ENCODE data around the gene GNAL. TPM values are rescaled to one million over a fixed set of nuclear protein-coding genes. Genes with fewer than 3 reads are reported as not detected.

GNAL gene
- total RNA-seq, 1 donor from 2014 or later: 5.1 TPM

DNA sequence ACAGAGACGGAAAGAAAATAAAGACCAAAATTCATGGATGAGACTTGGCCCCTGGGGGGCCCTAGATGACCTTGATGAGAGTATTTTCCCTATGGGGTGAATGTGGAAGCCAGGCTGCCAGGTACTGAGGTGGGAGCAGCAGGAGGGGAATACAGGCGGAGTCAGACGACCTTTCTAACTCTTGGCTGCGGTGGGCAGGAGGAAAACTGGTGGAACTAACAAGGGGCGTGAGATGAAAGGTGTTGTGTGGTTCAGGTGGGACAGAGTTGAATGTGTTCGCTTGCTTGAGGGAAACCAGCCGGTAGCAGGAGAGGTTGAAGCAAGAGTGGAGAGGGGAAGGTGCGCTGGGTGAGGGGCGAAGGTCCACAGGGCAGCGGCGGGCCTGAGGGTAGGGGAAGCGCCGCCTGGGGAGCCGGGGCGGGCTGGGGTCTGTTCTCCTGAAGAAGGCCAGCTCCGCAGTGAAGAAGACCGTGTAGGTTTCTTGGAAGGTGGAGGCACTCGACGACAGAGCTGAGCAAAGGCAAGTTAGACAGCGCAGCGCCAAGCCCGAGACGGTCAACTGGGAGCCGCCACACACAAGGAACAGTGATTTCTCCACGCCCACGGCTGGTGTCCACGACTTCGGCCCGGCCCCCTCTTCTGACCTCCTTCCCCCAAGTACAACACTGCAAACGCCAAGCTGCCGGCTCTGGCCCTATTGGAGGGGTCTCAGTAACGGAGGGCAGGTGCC lies 61.7 kb downstream of the GNAL start:
- DNase-seq (no peak), ATAC-seq (ENCODE audit: poor library complexity) (no peak)
- intact Hi-C loops (cut with DNase I): no loop called here

DNA sequence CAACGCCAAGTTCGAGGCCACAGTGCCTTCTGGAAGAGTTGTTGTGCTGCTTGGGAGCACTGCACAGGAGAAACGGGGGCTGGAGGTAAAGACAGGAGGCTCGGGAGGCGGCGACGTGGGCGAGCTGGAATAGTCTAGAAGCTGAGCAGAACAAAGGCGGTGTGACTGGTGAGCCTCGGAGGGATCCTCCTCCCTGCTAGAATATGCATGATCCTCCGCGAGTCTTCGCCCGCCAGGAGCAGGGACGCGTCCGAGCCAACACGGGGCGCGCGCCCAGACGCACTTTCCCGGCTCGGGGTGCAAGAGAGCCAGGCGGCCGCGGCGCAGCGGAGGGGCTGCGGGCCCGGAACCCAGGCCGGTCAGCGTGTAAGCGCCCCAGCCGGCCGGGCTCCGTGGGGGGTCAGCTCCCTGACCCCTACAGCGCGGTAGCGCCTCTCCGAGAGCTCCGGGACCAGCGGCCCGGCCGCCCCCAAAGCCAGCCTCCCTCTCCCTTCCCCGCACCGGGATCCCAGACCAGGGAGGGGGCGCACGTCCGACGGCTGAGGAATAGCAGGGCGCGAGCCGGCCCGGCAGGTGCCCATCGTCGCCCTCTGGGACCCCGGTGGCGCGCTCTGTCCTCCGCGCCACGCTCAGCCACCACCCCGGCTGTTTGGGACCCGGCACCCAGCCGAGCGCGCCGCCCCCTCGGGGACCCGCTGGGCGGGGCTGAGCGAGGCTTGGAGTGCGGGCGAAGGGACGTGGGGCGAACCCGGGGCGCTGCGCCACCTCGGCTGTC lies 62.5 kb downstream of the GNAL start:
- intact Hi-C loops (cut with DNase I): no loop called here
- peak; percentile 39 for ATAC-seq (ENCODE audit: poor library complexity)
- DNase-seq: no peak

DNA sequence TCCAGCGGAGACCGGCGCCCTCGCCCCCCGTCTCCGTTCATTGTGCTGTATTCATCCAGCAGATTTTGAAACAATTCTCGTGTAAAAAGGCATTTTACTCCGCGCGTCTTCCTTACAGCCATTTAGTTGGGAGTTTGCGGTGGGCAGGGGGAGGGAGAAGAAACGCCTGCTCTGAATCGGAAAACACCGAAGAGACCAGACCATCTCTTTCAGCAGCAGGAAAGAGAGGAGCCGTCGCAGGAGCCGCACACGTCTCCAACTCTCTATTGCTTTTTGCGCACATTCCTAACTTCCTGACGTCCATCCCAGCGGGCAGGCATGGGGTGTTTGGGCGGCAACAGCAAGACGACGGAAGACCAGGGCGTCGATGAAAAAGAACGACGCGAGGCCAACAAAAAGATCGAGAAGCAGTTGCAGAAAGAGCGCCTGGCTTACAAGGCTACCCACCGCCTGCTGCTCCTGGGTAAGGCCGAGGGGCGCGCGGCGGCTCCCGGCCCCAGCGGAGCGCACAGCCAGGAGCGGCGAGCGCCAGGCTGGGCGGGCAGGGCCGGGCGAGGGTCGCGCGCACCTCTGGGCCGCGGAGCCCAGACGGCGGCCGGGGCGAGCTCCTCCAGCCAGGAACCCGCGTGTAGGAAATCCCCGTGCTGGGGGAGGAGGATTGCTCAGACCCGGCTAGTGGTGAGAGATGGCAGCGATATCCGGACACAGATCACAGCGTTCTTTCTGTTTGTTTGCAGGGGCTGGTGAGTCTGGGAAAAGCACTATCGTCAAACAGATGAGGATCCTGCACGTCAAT lies 63.2 kb downstream of the GNAL start:
- ATAC-seq (ENCODE audit: poor library complexity): no peak
- intact Hi-C loops (cut with DNase I): no loop called here
- DNase-seq: no peak

DNA sequence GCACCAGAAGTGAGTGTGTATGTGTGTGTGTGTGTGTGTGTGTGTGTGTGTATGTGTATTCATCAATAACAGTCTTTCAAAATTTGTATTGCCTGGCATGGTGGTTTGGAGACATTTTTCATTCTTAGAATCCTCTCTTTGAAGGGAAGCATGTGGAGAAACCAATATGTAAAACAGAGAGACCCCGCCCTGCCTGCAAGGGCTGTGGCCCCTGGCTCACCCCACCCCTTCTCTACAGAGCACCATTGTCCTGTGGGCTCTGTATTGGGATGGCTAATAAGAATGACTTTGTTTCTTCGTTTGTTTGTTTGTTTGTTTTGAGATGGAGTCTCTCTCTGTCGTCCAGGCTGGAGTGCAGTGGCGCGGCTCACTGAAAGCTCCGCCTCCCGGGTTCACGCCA lies 65.9 kb downstream of the GNAL start:
- ATAC-seq (ENCODE audit: poor library complexity) (no peak), DNase-seq (no peak)
- intact Hi-C loops (cut with DNase I): no loop called here

DNA sequence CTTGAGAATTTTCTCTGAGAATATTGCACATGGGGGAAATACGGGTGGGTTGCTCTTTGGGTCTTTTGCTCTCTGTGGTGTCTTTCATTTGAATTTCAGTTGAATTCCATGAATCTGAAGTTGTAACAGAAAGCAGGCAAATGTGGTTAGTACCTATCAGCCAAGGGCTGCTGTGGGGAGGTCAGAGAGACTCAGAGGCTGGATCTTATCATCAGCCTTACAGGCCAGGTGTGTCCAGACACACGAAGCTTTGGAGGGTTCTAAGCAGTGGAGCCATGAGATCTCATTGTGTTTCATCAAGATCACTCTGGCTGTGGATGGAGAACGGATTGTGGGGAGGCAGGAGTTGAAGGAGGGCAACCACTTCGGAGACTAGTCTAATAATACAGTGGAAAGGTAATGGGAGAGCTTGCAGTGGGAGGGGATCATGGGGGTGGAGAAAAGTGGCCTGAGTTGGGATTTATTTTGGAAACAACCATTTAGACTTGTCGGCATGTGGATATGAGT lies 68.1 kb downstream of the GNAL start:
- DNase-seq (no peak), ATAC-seq (ENCODE audit: poor library complexity) (no peak)
- intact Hi-C loops (cut with DNase I): no loop called here

DNA sequence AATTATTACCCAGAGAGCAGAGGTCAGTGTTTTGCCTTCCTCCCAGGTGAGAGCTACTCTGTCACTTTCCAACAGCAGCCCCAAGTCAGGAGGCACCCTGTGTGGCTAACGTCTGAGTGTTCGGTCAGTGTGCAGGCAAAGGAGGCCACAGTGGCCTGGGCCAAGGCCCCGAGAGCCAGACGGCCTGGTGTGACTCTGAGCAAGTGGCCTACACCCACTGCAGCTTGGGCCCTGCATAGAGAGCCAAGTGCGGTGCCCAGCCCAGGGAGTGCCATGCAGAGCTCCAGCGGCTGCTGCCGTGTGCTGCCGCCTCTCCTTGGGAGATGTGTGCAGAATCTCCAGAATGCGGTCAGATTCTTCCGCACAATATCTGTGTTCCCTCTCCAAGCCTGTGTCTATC lies 70.4 kb downstream of the GNAL start:
- intact Hi-C loops (cut with DNase I): no loop called here
- DNase-seq (no peak), ATAC-seq (ENCODE audit: poor library complexity) (no peak)

DNA sequence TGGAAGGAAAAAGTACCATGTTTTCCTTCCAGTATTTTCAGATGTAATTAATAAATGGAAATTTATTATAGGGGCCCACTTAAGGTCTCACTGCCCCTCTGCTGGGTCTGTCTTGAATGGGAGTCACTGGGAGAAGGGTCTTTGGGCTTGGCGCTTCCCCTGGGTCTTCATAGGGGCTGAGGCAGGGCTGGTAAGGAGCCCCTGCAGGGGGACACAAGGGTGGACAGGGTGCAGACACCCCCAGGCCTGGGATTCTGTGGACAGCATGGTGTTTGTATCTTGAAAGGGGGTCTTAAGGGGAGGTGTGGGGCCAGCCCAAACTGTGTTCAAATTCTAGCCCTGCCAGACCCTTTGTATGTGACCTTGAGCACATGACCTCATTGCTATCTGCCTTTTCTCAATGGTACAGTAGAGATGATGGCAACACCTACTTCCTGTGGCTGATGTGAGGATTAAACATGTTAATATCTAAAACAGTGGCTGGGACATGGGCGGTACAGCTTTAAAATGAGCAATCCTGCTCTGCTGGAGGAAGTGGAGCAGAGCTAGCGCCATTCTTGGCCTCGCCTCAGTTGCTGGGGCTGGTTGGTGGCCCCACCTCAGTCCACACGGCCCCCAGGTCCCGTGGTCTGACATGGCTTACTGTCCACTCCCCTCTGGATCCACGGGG lies 71.6 kb downstream of the GNAL start:
- no peak for ATAC-seq (ENCODE audit: poor library complexity)
- intact Hi-C loops (cut with DNase I): no loop called here
- DNase-seq: no peak

DNA sequence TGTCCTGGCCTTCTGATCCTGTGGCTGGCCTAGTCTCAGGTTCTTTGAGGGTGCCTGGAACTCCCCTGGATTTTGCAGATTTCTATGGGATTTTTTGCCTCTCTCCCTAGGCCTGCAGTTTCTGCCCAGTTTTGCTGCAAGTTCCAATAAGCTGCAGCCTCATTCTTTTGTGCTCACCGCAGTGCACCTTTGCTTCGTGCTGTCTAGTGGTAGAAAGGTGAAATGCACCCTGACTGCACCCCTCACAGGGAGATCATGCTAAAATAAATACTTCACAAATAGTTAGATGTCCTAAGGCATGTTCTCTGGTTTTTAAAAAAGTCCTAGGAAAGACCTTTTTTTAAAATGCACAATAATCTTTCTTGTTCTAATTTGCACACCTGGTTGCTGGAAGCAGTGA lies 72.5 kb downstream of the GNAL start:
- no peak for DNase-seq
- ATAC-seq (ENCODE audit: poor library complexity): no peak
- intact Hi-C loops (cut with DNase I): no loop called here

DNA sequence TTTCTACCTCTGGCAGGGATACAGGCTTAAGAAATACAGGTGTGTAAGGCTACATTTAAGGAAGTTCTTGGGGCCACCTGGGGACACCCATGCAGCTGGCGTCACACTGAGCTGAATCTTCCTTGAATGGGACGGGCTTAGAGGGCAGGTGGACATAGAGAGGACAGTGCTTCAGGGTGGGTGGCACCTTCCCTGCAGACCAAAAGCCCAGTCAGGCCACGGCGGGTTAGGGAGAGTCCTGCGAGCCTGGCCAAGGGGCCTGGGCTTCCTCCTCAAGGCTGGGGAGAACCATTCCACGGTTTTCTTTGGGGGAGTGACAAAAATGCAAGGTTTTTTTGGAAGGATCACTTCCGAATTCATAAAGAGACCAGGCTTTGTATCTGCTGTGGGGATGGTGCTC lies 73.4 kb downstream of the GNAL start:
- intact Hi-C loops (cut with DNase I): no loop called here
- DNase-seq: no peak

DNA sequence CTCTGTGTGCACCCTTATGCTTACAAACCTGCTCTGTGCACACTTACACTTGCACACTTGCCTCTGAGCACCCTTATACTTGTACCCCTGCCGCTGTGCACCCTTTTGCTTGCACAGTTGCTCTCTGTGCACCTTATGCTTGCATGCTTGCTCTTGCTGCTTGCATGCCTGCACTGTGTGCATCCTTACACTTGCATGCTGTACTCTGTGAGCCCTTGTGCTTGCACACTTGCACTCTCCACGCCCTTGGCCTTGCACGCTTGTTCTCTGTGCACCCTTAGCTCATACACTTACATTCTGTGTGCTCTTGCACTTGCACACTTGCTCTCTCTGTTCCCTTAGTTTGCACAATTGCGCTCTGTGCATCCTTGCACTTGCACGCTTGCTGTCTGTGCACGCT lies 78.3 kb downstream of the GNAL start:
- intact Hi-C loops (cut with DNase I): no loop called here
- DNase-seq (no peak), ATAC-seq (ENCODE audit: poor library complexity) (no peak)

More for the DNA sequence above, 73.4 kb downstream of the GNAL start:
- no peak for ATAC-seq (ENCODE audit: poor library complexity)

DNA sequence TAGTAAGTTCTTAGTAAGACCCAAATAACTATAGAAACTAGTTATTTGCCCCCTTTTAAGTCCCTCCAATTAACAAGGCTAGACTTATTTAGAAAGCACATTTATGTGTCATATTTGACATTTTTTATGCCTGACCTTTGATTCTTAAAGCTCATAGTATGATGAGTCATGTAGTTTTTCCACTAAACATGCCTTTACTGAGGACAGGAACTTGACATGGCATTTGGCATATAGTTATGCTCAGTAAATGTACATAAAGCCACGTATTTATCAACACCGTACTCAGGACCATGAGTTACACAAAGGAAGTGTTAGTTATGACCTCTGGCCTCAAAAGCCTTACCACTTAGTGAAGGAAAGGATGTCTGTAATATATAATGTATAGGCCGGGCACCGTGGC lies 78.9 kb downstream of the GNAL start:
- intact Hi-C loops (cut with DNase I): no loop called here
- ATAC-seq (ENCODE audit: poor library complexity) (no peak), DNase-seq (no peak)

DNA sequence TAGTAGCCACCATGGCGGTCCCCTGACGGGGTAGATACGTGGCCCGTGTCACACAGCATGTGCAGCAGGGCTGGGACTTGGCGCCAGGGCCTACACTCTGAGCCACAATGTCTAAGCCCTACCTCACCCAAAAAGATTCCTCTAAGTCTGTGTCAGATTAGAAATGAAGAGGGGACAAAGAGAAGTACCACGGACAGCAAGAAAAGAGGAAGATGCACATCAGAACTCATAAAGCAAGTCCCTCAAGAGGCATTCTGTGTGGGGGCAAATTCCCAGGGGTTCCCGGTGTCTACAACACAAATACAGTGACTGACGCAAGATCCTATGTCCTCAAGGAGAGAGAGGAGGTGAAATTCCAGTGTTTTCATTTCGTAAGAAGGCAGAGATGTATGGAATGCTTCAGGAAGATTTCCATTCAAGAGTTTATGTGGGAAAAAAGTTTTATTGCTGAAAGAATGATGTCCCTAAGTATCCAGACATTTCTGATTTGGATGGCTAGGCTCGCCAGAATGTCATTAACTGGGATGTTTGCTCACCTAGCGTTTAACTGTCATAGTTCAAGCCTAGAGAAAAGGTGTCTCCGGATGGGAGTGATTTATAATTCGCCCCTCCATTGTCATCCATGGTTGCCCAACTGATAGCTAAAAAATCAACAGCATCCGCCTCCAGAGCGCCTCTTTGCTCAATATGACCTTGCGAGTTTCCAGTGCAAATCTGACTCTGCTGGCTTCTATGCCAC lies 86.5 kb downstream of the GNAL start:
- DNase-seq: no peak
- ATAC-seq (ENCODE audit: poor library complexity): no peak
- intact Hi-C loops (cut with DNase I): no loop called here

DNA sequence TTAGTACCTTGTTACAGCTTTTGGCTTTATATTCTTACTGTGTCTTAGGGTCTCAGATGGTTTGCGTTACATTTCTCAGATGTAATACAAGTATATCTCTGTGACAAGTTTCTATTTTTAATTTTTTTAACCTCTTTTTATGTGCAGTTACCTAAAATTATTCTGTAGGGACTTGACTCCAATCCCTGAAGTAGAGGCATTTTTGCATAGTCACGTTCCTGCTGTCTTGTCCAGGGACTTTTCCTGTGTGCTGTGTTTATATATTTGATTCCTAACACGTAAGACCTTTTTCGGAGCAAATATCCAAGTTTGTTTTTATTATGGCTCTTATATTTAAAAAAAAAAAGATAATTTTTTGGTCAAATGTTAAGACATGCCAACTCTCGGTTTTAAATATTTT lies 91.0 kb downstream of the GNAL start:
- intact Hi-C loops (cut with DNase I): no loop called here
- no peak for ATAC-seq (ENCODE audit: poor library complexity)

DNA sequence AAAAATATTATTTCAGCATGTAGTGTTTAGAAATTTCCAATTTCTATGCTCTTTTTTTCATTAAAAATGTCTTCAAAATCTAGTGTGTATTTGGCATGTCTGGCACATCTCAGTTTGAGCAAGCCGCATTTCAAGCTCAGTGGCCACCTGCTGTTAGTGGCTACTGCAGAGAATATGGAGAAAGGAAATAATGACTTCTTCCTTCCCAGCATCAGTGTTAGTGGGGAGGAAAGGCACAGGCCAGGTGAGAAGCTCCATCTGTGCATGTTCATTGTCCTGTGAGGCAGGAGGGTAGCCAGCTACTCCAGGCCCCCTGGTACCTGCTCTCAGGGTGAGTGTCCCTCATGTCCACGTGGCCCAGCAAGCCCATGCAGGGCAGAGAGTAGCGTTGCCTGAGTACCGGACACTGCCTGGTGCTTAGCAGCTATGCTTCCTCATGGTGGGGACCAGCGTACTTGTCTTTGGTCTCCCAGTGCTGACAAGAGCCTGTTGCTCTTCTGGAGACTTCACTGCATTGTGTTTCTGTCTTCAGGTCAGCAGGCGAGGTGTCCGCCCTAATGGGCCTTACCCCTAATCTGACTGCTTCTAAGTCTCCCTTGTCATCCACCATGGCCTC lies 94.8 kb downstream of the GNAL start:
- intact Hi-C loops (cut with DNase I): no loop called here
- DNase-seq (no peak), ATAC-seq (ENCODE audit: poor library complexity) (no peak)

More for the DNA sequence above, 91.0 kb downstream of the GNAL start:
- no peak for DNase-seq

DNA sequence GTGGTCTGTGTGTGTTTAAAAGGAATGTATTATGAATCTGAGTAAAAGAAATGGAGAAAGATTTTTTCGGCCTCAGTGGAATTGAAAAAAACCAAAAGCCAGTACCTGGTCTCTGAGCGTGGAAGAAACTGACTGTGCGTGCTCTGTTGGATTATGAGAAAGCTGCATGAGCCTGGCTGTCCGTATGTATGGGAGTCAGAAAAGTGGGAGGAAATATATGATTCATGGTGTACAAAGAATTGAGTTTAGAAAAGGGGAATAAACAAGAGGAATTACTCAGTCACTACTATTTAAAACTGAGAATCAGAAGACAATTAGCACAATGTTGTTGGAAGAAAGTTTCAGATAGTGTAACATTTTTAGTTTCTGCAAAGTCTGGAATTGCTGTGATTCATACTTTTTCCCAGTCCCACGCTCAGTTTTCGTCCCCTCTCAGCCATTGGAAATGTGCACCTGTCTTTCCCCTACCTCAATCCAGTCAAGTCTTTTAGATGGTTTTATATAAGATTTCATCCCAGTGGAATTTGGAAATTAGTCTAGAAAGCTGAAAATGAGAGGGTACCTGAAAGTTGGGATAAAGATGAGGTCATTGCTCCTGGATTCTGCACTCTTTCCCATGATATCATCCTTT lies 95.7 kb downstream of the GNAL start:
- ATAC-seq (ENCODE audit: poor library complexity): no peak
- intact Hi-C loops (cut with DNase I): no loop called here

DNA sequence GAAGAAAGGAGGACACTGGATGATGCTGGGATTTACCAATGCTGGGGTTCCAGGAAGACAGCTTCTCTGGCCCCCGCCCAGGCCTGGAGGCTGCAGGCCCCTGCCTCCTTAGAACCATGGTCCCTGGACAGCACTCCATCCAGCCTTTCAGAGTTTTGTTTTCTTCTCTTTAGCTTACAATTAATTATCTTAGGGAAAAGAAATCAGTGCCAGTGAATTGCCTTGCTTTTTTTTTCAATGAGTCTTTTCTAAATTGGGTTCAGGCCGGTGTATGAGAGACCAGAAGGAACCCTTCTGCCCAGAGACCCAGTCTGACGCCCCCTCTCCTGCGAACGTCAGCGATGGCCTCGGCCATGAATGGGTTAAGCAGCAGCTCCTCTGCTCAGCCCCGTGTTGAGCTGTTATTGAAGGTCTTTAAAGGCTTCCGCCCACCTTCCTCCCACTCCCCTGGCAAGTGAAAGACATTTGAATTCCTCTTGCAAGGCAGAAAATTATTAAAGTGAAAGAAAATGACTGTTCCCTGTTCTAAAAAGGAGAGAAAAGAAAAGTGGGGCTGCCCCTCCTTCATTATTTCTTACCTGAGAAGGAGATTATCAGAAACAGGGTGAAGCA lies 96.5 kb downstream of the GNAL start:
- intact Hi-C loops (cut with DNase I): no loop called here
- no peak for ATAC-seq (ENCODE audit: poor library complexity)
- no peak for DNase-seq

More for the DNA sequence above, 95.7 kb downstream of the GNAL start:
- DNase-seq: no peak

Data from Right ventricle myocardium superior (tissue), 1 donor.